HEK293 (cell line): ENCODE results near the gene LIX1L.

Source experiments
- CTCF ChIA-PET: fragments of 350-600 bp; formaldehyde crosslinking; extraction: SDS; loops from one replicate; lab custom pipeline; 2021; ENCODE audit warnings: antibody characterized with exemption; lab: Yijun Ruan, JAX
- POLR2A ChIA-PET: fragments of 300-600 bp; formaldehyde crosslinking; extraction: SDS; loops from one replicate; lab custom pipeline; 2020; ENCODE audit warnings: antibody characterized with exemption, inconsistent platforms; lab: Yijun Ruan, JAX
- H3K27ac ChIP-seq: fragments of 200-500 bp; sonication (Bioruptor generic); 2 replicates; pipeline ENCODE4 v1.5.1; 2014; ENCODE audit warnings: low read depth, low read length, control low read depth, inconsistent platforms; ENCODE audit errors: extremely low read depth
- H3K36me3 ChIP-seq, 2 experiments: fragments of 200-500 bp in 1 of 2; sonication (Bioruptor generic) in 1 of 2; 1 replicate in 1 of 2; 2 replicates in 1 of 2; pipeline ENCODE4 v1.5.1; 2014 to 2017; ENCODE audit warnings: inconsistent platforms in 2 of 2, low read length in 2 of 2; ENCODE audit not compliant: control insufficient read depth in 2 of 2, insufficient read depth in 1 of 2
- H3K4me1 ChIP-seq: fragments of 200-500 bp; sonication (Bioruptor generic); 2 replicates; pipeline ENCODE4 v1.5.1; 2014; ENCODE audit warnings: mild to moderate bottlenecking, low read length, inconsistent platforms; ENCODE audit not compliant: control insufficient read depth, insufficient read depth
- H3K4me3 ChIP-seq: 2 replicates; pipeline ENCODE4 v1.5.1; 2011; ENCODE audit warnings: low read depth, mild to moderate bottlenecking, control low read depth, low read length, moderate library complexity
- H3K9me3 ChIP-seq: fragments of 200-500 bp; sonication (Bioruptor generic); 2 replicates; pipeline ENCODE4 v1.5.1; 2014; ENCODE audit warnings: low read depth, low read length, inconsistent platforms; ENCODE audit not compliant: control insufficient read depth, insufficient read depth
- BCL6B ChIP-seq: fragments of 450-650 bp; formaldehyde crosslinking; IDR thresholded peaks from 2 replicates; pipeline ENCODE4 v1.5.1; 2017; ENCODE audit warnings: missing biosample characterization, missing genetic modification characterization
- PRDM4 ChIP-seq: fragments of 450-650 bp; formaldehyde crosslinking; IDR thresholded peaks from 2 replicates; pipeline ENCODE4 v1.5.1; 2017; ENCODE audit warnings: missing biosample characterization, missing genetic modification characterization
- SP2 ChIP-seq: fragments of 450-650 bp; formaldehyde crosslinking; IDR thresholded peaks from 2 replicates; pipeline ENCODE4 v1.5.1; 2016; ENCODE audit warnings: missing biosample characterization, missing genetic modification characterization
- TSHZ1 ChIP-seq: fragments of 450-650 bp; formaldehyde crosslinking; IDR thresholded peaks from 2 replicates; pipeline ENCODE4 v1.5.1; 2016; ENCODE audit warnings: missing biosample characterization, missing genetic modification characterization, borderline replicate concordance
- ZNF132 ChIP-seq: fragments of 450-650 bp; formaldehyde crosslinking; IDR thresholded peaks from 2 replicates; pipeline ENCODE4 v1.5.1; 2017; ENCODE audit warnings: missing biosample characterization, missing genetic modification characterization, borderline replicate concordance
- ZNF138 ChIP-seq: fragments of 450-650 bp; formaldehyde crosslinking; IDR thresholded peaks from 2 replicates; pipeline ENCODE4 v1.5.1; 2016; ENCODE audit warnings: missing biosample characterization, missing genetic modification characterization, borderline replicate concordance
- ZNF146 ChIP-seq: fragments of 450-650 bp; formaldehyde crosslinking; IDR thresholded peaks from 2 replicates; pipeline ENCODE4 v1.5.1; 2016; ENCODE audit warnings: missing biosample characterization, missing genetic modification characterization
- ZNF148 ChIP-seq: fragments of 450-650 bp; formaldehyde crosslinking; IDR thresholded peaks from 2 replicates; pipeline ENCODE4 v1.5.0; 2017; ENCODE audit warnings: missing biosample characterization, missing genetic modification characterization, borderline replicate concordance
- ZNF18 ChIP-seq: fragments of 450-650 bp; formaldehyde crosslinking; IDR thresholded peaks from 2 replicates; pipeline ENCODE4 v1.5.1; 2016; ENCODE audit warnings: missing biosample characterization, missing genetic modification characterization
- ZNF394 ChIP-seq: fragments of 450-650 bp; formaldehyde crosslinking; IDR thresholded peaks from 2 replicates; pipeline ENCODE4 v1.5.1; 2016; ENCODE audit warnings: missing biosample characterization, missing genetic modification characterization, mild to moderate bottlenecking, moderate library complexity, borderline replicate concordance
- ZNF398 ChIP-seq: fragments of 450-650 bp; formaldehyde crosslinking; IDR thresholded peaks from 2 replicates; pipeline ENCODE4 v1.5.1; 2017; ENCODE audit warnings: missing biosample characterization, missing genetic modification characterization
- ZNF549 ChIP-seq: fragments of 450-650 bp; IDR thresholded peaks from 2 replicates; pipeline ENCODE4 v1.5.1; 2018; ENCODE audit warnings: missing biosample characterization, missing genetic modification characterization, mild to moderate bottlenecking, inconsistent platforms, moderate library complexity
- ZNF561 ChIP-seq: fragments of 450-650 bp; IDR thresholded peaks from 2 replicates; pipeline ENCODE4 v1.5.1; 2018; ENCODE audit warnings: missing biosample characterization, missing genetic modification characterization, borderline replicate concordance
- ZNF571 ChIP-seq: fragments of 450-650 bp; formaldehyde crosslinking; IDR thresholded peaks from 2 replicates; pipeline ENCODE4 v1.5.0; 2017; ENCODE audit warnings: missing biosample characterization, missing genetic modification characterization
- ZNF585B ChIP-seq: fragments of 450-650 bp; formaldehyde crosslinking; IDR thresholded peaks from 2 replicates; pipeline ENCODE4 v1.5.1; 2016; ENCODE audit warnings: missing biosample characterization, missing genetic modification characterization
- ZNF626 ChIP-seq: fragments of 450-650 bp; sonication (Bioruptor Pico); formaldehyde crosslinking; IDR thresholded peaks from 2 replicates; pipeline ENCODE4 v1.5.1; 2018; ENCODE audit warnings: missing biosample characterization, missing genetic modification characterization, inconsistent platforms
- ZNF654 ChIP-seq: fragments of 450-650 bp; formaldehyde crosslinking; IDR thresholded peaks from 2 replicates; pipeline ENCODE4 v1.5.1; 2016; ENCODE audit warnings: low read depth, missing biosample characterization, missing genetic modification characterization
- ZNF791 ChIP-seq: fragments of 450-650 bp; formaldehyde crosslinking; IDR thresholded peaks from 2 replicates; pipeline ENCODE4 v1.5.1; 2016; ENCODE audit warnings: missing biosample characterization, missing genetic modification characterization
- ZNF843 ChIP-seq: fragments of 450-650 bp; formaldehyde crosslinking; IDR thresholded peaks from 2 replicates; pipeline ENCODE4 v1.5.1; 2016; ENCODE audit warnings: missing biosample characterization, missing genetic modification characterization

LIX1L gene

GRCh38 chr1:145944532-145944931 is 13.3 kb downstream of the LIX1L start:
- H3K9me3 ChIP-seq, result no peaks in the 10 kb centered on the region
- peaks cover 0 to 22% of the 10 kb centered on the region in 2 experiments; a peak in 2 of 3 replicates for H3K36me3 ChIP-seq
- no peak overlapping the region for H3K4me3 ChIP-seq
- TF ChIP-seq ZNF654 (tag by site-specific recombination), result no peak
- no peak for TF ChIP-seq ZNF148 (tag by site-specific recombination)
- no peak for TF ChIP-seq ZNF626 (tag by site-specific recombination)
- no peak for TF ChIP-seq ZNF138 (tag by site-specific recombination)
- no peak for TF ChIP-seq ZNF585B
- TF ChIP-seq ZNF791, result no peak
- TF ChIP-seq SP2 (tag by site-specific recombination), result no peak
- TF ChIP-seq ZNF146 (tag by site-specific recombination), result no peak
- TF ChIP-seq ZNF549, result no peak
- no peak for TF ChIP-seq ZNF571 (tag by site-specific recombination)
- TF ChIP-seq ZNF561 (tag by site-specific recombination), result no peak
- TF ChIP-seq ZNF394 (tag by site-specific recombination), result no peak
- no peak for TF ChIP-seq PRDM4
- TF ChIP-seq ZNF398, result no peak
- no peak for TF ChIP-seq BCL6B (tag by site-specific recombination)
- no peak for TF ChIP-seq TSHZ1 (tag by site-specific recombination)
- TF ChIP-seq ZNF132 (tag by site-specific recombination), result no peak
- TF ChIP-seq ZNF18 (tag by site-specific recombination), result no peak
- no peak for TF ChIP-seq ZNF843 (tag by site-specific recombination)
- CTCF ChIA-PET, result interaction anchor here (0.6 to 1.1 kb wide), 2 partner anchors 54 to 99 kb away, joined by 3 to 5 read pairs; partner anchors contain the start of gene NUDT17
- no peaks in the 10 kb centered on the region for H3K4me1 ChIP-seq
- no peak overlapping the region for H3K27ac ChIP-seq
- POLR2A ChIA-PET, result interaction anchor here (1.1 kb wide), 1 partner anchor 14 kb away, joined by 6 read pairs; the partner anchor contains the start of gene LIX1L
